22Rv1 (cell line): Measurements from ENCODE around the gene CDC42EP3.

Experiments
- ZFX ChIP-seq: fragments of 450-650 bp; IDR thresholded peaks from 2 replicates; pipeline ENCODE4 v1.6.1; 2017; ENCODE audit warnings: antibody characterized with exemption, borderline replicate concordance
- TF ChIP-seq, protein P1 (sequence below): fragments of 450-650 bp; IDR thresholded peaks from 2 replicates; pipeline ENCODE4 v1.5.1; 2017; ENCODE audit warnings: mild to moderate bottlenecking

- TF ChIP-seq, protein P1, sequence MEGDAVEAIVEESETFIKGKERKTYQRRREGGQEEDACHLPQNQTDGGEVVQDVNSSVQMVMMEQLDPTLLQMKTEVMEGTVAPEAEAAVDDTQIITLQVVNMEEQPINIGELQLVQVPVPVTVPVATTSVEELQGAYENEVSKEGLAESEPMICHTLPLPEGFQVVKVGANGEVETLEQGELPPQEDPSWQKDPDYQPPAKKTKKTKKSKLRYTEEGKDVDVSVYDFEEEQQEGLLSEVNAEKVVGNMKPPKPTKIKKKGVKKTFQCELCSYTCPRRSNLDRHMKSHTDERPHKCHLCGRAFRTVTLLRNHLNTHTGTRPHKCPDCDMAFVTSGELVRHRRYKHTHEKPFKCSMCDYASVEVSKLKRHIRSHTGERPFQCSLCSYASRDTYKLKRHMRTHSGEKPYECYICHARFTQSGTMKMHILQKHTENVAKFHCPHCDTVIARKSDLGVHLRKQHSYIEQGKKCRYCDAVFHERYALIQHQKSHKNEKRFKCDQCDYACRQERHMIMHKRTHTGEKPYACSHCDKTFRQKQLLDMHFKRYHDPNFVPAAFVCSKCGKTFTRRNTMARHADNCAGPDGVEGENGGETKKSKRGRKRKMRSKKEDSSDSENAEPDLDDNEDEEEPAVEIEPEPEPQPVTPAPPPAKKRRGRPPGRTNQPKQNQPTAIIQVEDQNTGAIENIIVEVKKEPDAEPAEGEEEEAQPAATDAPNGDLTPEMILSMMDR, result no peak
- no peak for TF ChIP-seq ZFX
Observed at GRCh38 chr2:37692711-37693110, 21.3 kb upstream of the CDC42EP3 start.
